ENCODE data around the gene ATMIN.

- TF ChIP-seq CTCF (IDR thresholded peaks at IDR 0.05) (no peak), POLR2A (IDR thresholded peaks at IDR 0.05) (no peak)
Measured at GRCh38 chr16:81069063-81069462, 33.4 kb downstream of the ATMIN start.
